Measurements from ENCODE around the gene TSPAN12.

The TSPAN12 gene

GRCh38 chr7:120841608-120842007 is 16.3 kb downstream of the TSPAN12 start:
- DNase-seq: no peak

GRCh38 chr7:120838281-120838682 is 19.7 kb downstream of the TSPAN12 start:
- no peak for DNase-seq

- DNase-seq: no peak
Measured at GRCh38 chr7:120837599-120837998, 20.3 kb downstream of the TSPAN12 start.

GRCh38 chr7:120836556-120837115 is 21.3 kb downstream of the TSPAN12 start:
- no peak for DNase-seq

- DNase-seq: no peak
Measured at GRCh38 chr7:120834726-120835125, 23.2 kb downstream of the TSPAN12 start.

- DNase-seq: peak; percentile 1
Measured at GRCh38 chr7:120833546-120833945, 24.4 kb downstream of the TSPAN12 start.

GRCh38 chr7:120832803-120833202 is 25.1 kb downstream of the TSPAN12 start:
- DNase-seq: no peak

GRCh38 chr7:120831260-120831659 is 26.7 kb downstream of the TSPAN12 start:
- DNase-seq: no peak

GRCh38 chr7:120829487-120829886 is 28.5 kb downstream of the TSPAN12 start:
- DNase-seq: no peak

- no peak for DNase-seq
Measured at GRCh38 chr7:120828528-120828927, 29.4 kb downstream of the TSPAN12 start.

- no peak for DNase-seq
Measured at GRCh38 chr7:120827371-120828118, 30.4 kb downstream of the TSPAN12 start.

GRCh38 chr7:120825576-120825975 is 32.4 kb downstream of the TSPAN12 start:
- DNase-seq: no peak

GRCh38 chr7:120825152-120825551 is 32.8 kb downstream of the TSPAN12 start:
- DNase-seq: no peak

GRCh38 chr7:120819861-120820260 is 38.1 kb downstream of the TSPAN12 start:
- DNase-seq: peak; percentile 11

GRCh38 chr7:120817851-120818250 is 40.1 kb downstream of the TSPAN12 start:
- no peak for DNase-seq

- no peak for DNase-seq
Measured at GRCh38 chr7:120814253-120814939, 43.5 kb downstream of the TSPAN12 start.

GRCh38 chr7:120813546-120814252 is 44.2 kb downstream of the TSPAN12 start:
- no peak for DNase-seq

GRCh38 chr7:120813089-120813488 is 44.9 kb downstream of the TSPAN12 start:
- DNase-seq: no peak

- DNase-seq: no peak
Measured at GRCh38 chr7:120809260-120809659, 48.7 kb downstream of the TSPAN12 start.

GRCh38 chr7:120807390-120807789 is 50.6 kb downstream of the TSPAN12 start:
- no peak for DNase-seq

GRCh38 chr7:120806669-120807068 is 51.3 kb downstream of the TSPAN12 start:
- no peak for DNase-seq

- peak; percentile 72 for DNase-seq
Measured at GRCh38 chr7:120805636-120806388, 52.1 kb downstream of the TSPAN12 start.

- DNase-seq: no peak
Measured at GRCh38 chr7:120802751-120803150, 55.2 kb downstream of the TSPAN12 start.
